GM06990 (cell line): ENCODE data around the gene TRIM36.

Source experiments
- DNase-seq: peaks from one replicate; pipeline ENCODE4 v3.0.0-alpha.2; 2011; ENCODE audit not compliant: insufficient read length; ENCODE audit errors: extremely low read depth
- H3K27me3 ChIP-seq: replicated peaks from 2 replicates; pipeline ENCODE4 v1.6.0; 2011; ENCODE audit warnings: low read length; ENCODE audit not compliant: control insufficient read depth, insufficient read depth
- H3K36me3 ChIP-seq: 2 replicates; pipeline ENCODE4 v1.5.1; 2011; ENCODE audit warnings: low read length; ENCODE audit not compliant: control insufficient read depth, insufficient read depth
- H3K4me3 ChIP-seq: replicated peaks from 2 replicates; pipeline ENCODE4 v1.5.1; 2011; ENCODE audit warnings: low read depth, mild to moderate bottlenecking, control low read depth, low read length
- TF ChIP-seq, protein P1 (sequence below): IDR thresholded peaks from 2 replicates; pipeline ENCODE4 v1.5.1; 2011; ENCODE audit warnings: low read length, control low read depth, mild to moderate bottlenecking, inconsistent platforms; ENCODE audit not compliant: insufficient read depth, poor library complexity, severe bottlenecking

The TRIM36 gene

DNA sequence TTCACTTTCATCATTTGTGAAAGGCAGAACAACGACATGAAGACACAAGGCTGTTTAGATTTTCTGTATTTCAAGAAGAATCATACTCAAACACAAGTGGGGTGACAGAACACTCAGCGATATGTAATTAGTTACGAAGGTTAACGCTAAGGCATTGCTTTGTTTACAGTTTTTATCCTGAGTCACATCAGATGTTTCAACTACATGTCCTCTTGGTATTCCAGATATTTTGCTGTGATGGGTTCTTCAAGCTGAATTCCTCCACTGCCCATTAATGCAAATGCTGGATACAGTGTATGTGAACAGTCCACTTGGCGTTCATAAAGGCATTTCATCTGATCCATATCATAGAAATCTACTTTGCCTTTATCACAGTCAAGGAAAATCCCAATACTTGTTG, 43.4 kb downstream of the TRIM36 start:
- H3K36me3 ChIP-seq = no peaks in the 10 kb centered on the region
- H3K27me3 ChIP-seq = no peaks in the 10 kb centered on the region
- TF ChIP-seq, protein P1, sequence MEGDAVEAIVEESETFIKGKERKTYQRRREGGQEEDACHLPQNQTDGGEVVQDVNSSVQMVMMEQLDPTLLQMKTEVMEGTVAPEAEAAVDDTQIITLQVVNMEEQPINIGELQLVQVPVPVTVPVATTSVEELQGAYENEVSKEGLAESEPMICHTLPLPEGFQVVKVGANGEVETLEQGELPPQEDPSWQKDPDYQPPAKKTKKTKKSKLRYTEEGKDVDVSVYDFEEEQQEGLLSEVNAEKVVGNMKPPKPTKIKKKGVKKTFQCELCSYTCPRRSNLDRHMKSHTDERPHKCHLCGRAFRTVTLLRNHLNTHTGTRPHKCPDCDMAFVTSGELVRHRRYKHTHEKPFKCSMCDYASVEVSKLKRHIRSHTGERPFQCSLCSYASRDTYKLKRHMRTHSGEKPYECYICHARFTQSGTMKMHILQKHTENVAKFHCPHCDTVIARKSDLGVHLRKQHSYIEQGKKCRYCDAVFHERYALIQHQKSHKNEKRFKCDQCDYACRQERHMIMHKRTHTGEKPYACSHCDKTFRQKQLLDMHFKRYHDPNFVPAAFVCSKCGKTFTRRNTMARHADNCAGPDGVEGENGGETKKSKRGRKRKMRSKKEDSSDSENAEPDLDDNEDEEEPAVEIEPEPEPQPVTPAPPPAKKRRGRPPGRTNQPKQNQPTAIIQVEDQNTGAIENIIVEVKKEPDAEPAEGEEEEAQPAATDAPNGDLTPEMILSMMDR = no peak
- no peak overlapping the region for H3K4me3 ChIP-seq
- DNase-seq = no peak

DNA sequence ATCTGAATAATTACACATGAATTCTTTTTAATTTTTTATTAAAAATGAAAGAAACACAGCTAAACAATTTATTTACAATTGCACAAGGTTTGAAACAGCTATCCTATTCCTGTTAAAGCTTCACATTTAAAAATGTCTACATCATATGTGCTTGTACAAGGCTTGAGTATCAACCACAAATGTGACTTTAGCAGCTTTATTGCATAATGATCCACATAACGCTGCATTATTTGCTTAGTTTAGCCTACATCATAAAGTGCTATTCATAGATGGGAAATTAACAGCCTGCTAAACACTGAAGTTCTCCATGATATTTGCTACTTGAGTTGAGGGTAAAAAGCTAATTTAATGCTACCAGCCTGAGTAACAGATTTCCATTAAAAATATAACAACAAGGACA, 45.0 kb downstream of the TRIM36 start:
- no peak overlapping the region for H3K4me3 ChIP-seq
- H3K36me3 ChIP-seq = no peaks in the 10 kb centered on the region
- no peaks in the 10 kb centered on the region for H3K27me3 ChIP-seq
- TF ChIP-seq, protein P1 = no peak
- DNase-seq = no peak

DNA sequence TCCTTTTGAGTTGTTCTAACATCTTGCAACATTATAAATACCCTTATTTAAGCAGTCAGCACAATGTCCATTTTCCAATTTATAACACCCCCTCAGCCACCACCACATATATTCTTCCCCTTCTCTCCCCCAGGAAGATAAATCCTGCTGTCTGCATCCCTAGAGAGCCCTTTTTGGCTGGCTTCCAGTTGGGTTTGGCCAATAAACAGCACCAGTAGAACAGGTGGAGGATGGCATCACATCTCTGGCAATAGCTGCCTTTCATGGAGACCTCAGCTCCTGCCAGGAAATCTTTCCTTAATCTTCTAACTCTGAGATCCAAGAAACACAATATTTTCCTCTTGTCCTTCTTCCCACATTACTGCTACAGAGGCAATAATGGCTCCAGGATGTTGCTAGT, 53.7 kb downstream of the TRIM36 start:
- DNase-seq = no peak
- H3K4me3 ChIP-seq = no peak overlapping the region

DNA sequence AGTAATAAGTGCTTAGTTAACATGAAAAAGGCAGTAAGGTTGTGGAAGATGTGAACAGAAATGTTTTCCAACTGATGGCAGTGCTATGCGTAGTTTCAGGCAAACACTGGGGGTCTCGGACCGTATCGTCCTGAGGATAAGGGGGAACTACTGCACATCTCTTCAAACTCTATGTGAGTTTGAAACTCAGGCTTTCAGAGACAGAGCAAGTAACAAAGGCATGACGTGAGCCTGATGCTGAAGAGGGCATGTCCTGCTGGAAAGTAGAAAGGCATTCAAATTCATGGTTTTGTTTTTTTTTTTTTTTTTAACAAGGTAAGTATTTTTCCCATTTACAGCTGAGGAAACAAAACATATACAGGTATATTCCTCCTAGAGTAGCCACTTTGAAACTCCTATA, 59.9 kb downstream of the TRIM36 start:
- DNase-seq = no peak
- Histone ChIP-seq H3K36me3 (no peaks in the 10 kb centered on the region), H3K4me3 (no peak overlapping the region), H3K27me3 (peaks cover 1% of the 10 kb centered on the region; the same call in 1 of the 2 replicates)
- TF ChIP-seq, protein P1 = no peak

More for the DNA sequence above, 53.7 kb downstream of the TRIM36 start:
- Histone ChIP-seq H3K27me3 (no peaks in the 10 kb centered on the region), H3K36me3 (no peaks in the 10 kb centered on the region)
- TF ChIP-seq, protein P1 = no peak

DNA sequence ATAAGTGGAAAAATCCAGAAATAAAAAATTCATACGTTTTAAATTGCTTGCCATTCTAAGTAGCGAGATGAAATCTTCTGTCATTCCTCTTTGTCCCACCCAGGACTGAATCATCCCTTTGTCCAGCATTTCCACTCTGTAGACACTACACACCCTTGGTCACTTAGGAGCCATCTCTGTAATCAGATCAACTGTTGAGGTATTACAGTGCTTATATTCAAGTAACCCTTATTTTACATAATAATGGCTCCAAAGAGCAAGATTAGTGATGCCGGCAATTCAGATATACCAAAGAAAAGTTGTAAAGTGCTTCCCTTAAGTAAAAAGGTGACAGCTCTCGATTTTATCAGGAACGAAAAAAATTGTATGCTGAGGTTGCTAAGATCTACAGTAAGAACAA, 60.4 kb downstream of the TRIM36 start:
- DNase-seq = no peak
- H3K27me3 ChIP-seq = peaks cover 1% of the 10 kb centered on the region; the same call in 1 of the 2 replicates
- no peak overlapping the region for H3K4me3 ChIP-seq
- TF ChIP-seq, protein P1 = no peak
- no peaks in the 10 kb centered on the region for H3K36me3 ChIP-seq

DNA sequence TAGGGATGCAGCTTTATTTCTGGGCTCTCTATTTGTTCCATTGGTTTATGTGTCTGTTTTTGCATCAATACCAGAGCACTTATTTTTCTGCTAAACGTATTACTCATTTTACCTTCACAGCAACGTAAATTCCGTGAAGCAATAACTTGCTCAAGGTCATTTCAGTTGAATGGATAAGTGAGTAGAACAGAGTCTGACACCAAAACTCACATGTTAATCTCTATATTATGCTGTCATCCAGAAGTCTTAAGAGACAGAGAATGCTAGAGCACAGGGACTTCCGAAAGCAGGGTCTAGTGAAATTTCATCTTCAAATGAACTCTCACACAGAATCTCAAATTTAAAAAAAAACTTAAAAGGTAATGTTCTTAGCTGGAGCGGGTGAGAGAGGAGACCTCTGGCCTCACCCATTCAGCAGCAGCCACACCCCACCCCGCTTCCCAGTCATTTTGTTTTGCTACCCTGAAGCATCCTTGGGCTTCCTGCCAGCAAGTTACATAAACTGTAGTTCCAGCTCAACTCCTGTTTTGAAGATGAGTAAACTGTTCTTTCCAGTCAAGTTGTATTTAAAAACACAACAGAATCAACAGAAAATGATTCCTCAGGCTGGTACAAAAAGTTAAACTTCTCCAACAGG, 69.3 kb downstream of the TRIM36 start:
- DNase-seq = no peak
- TF ChIP-seq, protein P1 = no peak
- Histone ChIP-seq H3K36me3 (no peaks in the 10 kb centered on the region), H3K4me3 (no peak overlapping the region), H3K27me3 (no peaks in the 10 kb centered on the region; the same call in 1 of the 2 replicates)
